ENCODE results near the gene AFAP1. TPM values are rescaled to one million over a fixed set of nuclear protein-coding genes. Genes with fewer than 3 reads are reported as not detected.

The AFAP1 gene
- total RNA-seq, 1 experiment from 2014 or later = 94.7 TPM

DNA sequence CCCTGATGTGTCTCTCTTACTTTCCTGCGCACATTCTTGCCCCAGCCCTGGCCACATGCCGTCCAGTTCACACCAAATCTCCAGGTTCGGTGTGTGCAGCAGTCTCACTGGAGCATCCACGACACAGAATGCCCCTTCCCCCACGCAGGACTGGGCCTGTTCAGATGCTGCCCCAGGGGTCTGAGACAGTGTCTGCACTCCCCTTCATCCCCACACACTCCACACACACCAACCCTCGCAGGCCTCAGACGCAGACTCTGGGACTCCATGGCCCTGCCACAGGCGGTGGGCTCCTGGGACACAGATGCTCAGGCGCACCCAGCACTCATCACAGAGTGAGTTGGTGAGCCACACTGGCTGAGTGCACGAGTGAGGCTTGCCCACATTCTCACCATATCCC is 83.9 kb downstream of the AFAP1 start:
- intact Hi-C loops (cut with micrococcal nuclease; ENCODE audit: unreplicated experiment) = no loop called here

DNA sequence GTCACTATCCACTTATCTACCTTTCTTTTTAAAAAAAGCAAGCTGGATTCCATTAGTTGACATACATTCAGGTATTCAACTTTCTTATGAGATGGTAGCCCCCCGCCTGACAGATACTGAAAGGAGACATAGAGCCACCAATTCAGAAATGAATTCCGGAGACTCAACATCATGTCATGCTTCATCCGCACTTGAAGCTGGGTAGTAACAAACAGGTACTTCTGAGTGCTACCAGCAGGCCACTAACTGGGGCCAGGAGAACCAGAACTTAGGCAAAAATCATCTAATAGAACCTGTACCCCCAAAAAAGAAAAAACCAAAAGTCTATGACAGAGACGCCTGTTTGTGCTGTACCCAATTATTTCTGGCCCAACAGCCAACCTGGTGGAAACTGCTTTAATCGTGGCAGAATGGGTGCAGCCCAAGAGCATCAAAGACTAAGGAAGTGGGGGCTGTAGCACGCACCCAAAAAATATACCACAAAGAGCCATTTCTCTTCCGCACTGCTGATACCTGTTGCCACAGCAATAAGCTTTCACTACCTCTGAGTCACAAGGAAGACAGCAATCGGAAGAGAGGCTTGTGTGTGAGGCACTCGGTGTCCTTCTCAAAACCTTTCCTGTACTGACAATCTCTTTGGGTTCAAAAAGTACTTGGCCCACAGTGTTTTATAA is 84.8 kb downstream of the AFAP1 start:
- H3K4me1 ChIP-seq (ENCODE audit: control insufficient read depth, insufficient read depth, low read length) = peaks cover 12% of the 10 kb centered on the region
- in situ Hi-C loops (cut with HindIII; ENCODE audit: low pct_unique_long_range_greater_than_20kb, low sequenced_read_pairs) (no loop called here), intact Hi-C loops (cut with micrococcal nuclease; ENCODE audit: unreplicated experiment) (no loop called here)
- TF ChIP-seq, protein P1, sequence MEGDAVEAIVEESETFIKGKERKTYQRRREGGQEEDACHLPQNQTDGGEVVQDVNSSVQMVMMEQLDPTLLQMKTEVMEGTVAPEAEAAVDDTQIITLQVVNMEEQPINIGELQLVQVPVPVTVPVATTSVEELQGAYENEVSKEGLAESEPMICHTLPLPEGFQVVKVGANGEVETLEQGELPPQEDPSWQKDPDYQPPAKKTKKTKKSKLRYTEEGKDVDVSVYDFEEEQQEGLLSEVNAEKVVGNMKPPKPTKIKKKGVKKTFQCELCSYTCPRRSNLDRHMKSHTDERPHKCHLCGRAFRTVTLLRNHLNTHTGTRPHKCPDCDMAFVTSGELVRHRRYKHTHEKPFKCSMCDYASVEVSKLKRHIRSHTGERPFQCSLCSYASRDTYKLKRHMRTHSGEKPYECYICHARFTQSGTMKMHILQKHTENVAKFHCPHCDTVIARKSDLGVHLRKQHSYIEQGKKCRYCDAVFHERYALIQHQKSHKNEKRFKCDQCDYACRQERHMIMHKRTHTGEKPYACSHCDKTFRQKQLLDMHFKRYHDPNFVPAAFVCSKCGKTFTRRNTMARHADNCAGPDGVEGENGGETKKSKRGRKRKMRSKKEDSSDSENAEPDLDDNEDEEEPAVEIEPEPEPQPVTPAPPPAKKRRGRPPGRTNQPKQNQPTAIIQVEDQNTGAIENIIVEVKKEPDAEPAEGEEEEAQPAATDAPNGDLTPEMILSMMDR (IDR thresholded peaks at IDR 0.05) = no peak
- TF ChIP-seq, protein P2, sequence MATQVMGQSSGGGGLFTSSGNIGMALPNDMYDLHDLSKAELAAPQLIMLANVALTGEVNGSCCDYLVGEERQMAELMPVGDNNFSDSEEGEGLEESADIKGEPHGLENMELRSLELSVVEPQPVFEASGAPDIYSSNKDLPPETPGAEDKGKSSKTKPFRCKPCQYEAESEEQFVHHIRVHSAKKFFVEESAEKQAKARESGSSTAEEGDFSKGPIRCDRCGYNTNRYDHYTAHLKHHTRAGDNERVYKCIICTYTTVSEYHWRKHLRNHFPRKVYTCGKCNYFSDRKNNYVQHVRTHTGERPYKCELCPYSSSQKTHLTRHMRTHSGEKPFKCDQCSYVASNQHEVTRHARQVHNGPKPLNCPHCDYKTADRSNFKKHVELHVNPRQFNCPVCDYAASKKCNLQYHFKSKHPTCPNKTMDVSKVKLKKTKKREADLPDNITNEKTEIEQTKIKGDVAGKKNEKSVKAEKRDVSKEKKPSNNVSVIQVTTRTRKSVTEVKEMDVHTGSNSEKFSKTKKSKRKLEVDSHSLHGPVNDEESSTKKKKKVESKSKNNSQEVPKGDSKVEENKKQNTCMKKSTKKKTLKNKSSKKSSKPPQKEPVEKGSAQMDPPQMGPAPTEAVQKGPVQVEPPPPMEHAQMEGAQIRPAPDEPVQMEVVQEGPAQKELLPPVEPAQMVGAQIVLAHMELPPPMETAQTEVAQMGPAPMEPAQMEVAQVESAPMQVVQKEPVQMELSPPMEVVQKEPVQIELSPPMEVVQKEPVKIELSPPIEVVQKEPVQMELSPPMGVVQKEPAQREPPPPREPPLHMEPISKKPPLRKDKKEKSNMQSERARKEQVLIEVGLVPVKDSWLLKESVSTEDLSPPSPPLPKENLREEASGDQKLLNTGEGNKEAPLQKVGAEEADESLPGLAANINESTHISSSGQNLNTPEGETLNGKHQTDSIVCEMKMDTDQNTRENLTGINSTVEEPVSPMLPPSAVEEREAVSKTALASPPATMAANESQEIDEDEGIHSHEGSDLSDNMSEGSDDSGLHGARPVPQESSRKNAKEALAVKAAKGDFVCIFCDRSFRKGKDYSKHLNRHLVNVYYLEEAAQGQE (IDR thresholded peaks at IDR 0.05; ENCODE audit: insufficient read depth in 1 of 2, low read depth in 2 of 2, low read length in 1 of 2) = no peak
- TF ChIP-seq TCF7L2 (IDR thresholded peaks at IDR 0.05; ENCODE audit: low read depth, low read length) = no peak
- no peak for TF ChIP-seq SIN3A (IDR thresholded peaks at IDR 0.05; ENCODE audit: borderline replicate concordance, insufficient read depth, low read depth, low read length)
- TF ChIP-seq POLR2AphosphoS5 (IDR thresholded peaks at IDR 0.05; ENCODE audit: low read depth, low read length) = no peak
- H3K9me3 ChIP-seq (ENCODE audit: control insufficient read depth, insufficient read depth, low read depth, low read length) = no peaks in the 10 kb centered on the region
- no TSS peak for BruUV-seq (replicated peaks)
- POLR2A ChIA-PET = no interaction called here
- H3K4me3 ChIP-seq (ENCODE audit: low read depth in 2 of 2, low read length in 2 of 2) = no peak overlapping the region
- ATAC-seq (no peak), DNase-seq (ENCODE audit: low read depth, low spot score) (no peak)
- no peak overlapping the region for H3K27ac ChIP-seq (ENCODE audit: low read length)
- H3K36me3 ChIP-seq (ENCODE audit: control insufficient read depth, insufficient read depth, low read length) = peaks cover 23% of the 10 kb centered on the region
- no peaks in the 10 kb centered on the region for H3K27me3 ChIP-seq (ENCODE audit: control insufficient read depth, insufficient read depth, low read length)
- CTCF ChIA-PET = interaction anchor here (0.9 kb wide), 1 partner anchor 11 kb away, joined by 5 read pairs; no protein-coding TSS in a partner anchor

More for the DNA sequence above, 83.9 kb downstream of the AFAP1 start:
- POLR2A ChIA-PET = no interaction called here
- Histone ChIP-seq H3K27me3 (ENCODE audit: control insufficient read depth, insufficient read depth, low read length) (no peaks in the 10 kb centered on the region), H3K9me3 (ENCODE audit: control insufficient read depth, insufficient read depth, low read depth, low read length) (no peaks in the 10 kb centered on the region), H3K4me1 (ENCODE audit: control insufficient read depth, insufficient read depth, low read length) (peaks cover 12% of the 10 kb centered on the region), H3K27ac (ENCODE audit: low read length) (no peak overlapping the region), H3K4me3 (ENCODE audit: low read depth in 2 of 2, low read length in 2 of 2) (no peak overlapping the region), H3K36me3 (ENCODE audit: control insufficient read depth, insufficient read depth, low read length) (peaks cover 26% of the 10 kb centered on the region)
- CTCF ChIA-PET = no interaction called here
- no peak for DNase-seq (ENCODE audit: low read depth, low spot score)
- no TSS peak for BruUV-seq (replicated peaks)
- 0 out of 2 replicates have a peak, but pooled peaks have one; percentile 12 for ATAC-seq
- in situ Hi-C loops (cut with HindIII; ENCODE audit: low pct_unique_long_range_greater_than_20kb, low sequenced_read_pairs) = no loop called here
- no peak for TF ChIP-seq POLR2AphosphoS5 (IDR thresholded peaks at IDR 0.05; ENCODE audit: low read depth, low read length)
- TF ChIP-seq SIN3A (IDR thresholded peaks at IDR 0.05; ENCODE audit: borderline replicate concordance, insufficient read depth, low read depth, low read length) = no peak
- TF ChIP-seq, protein P2 (IDR thresholded peaks at IDR 0.05; ENCODE audit: insufficient read depth in 1 of 2, low read depth in 2 of 2, low read length in 1 of 2) = no peak
- TF ChIP-seq TCF7L2 (IDR thresholded peaks at IDR 0.05; ENCODE audit: low read depth, low read length) = no peak
- TF ChIP-seq, protein P1 (IDR thresholded peaks at IDR 0.05) = no peak
